Activated CD8-positive, alpha-beta memory T cell treated with anti-CD3 and anti-CD28 coated beads, Interleukin-2, amount 50 U/mL, for 4 hours (primary cell): ENCODE measurements around the gene UBE2E3.
"Not testable (repeated sequence)": the region's sequence is repeated elsewhere in the genome, so short reads cannot be mapped to it uniquely, and the experiment has no call there.

ENCODE experiments used
- DNase-seq: peaks from one replicate; pipeline ENCODE4 v3.0.0-alpha.2; 2020

UBE2E3 gene

GRCh38 chr2:181085734-181086133 is 105.3 kb downstream of the UBE2E3 start:
- DNase-seq = no peak

- not testable (repeated sequence) for DNase-seq
These were observed 111.5 kb downstream of the UBE2E3 start for GRCh38 chr2:181091920-181092319.

- no peak for DNase-seq
These were observed 115.1 kb downstream of the UBE2E3 start for GRCh38 chr2:181095486-181095885.

- no peak for DNase-seq
These were observed 123.3 kb downstream of the UBE2E3 start for GRCh38 chr2:181103659-181104058.

- DNase-seq = no peak
These were observed 124.2 kb downstream of the UBE2E3 start for GRCh38 chr2:181104512-181105115.

- DNase-seq = no peak
These were observed 125.2 kb downstream of the UBE2E3 start for GRCh38 chr2:181105562-181105961.

GRCh38 chr2:181106229-181106628 is 125.8 kb downstream of the UBE2E3 start:
- DNase-seq = no peak

GRCh38 chr2:181106789-181107627 is 126.6 kb downstream of the UBE2E3 start:
- no peak for DNase-seq

GRCh38 chr2:181107628-181107945 is 127.2 kb downstream of the UBE2E3 start:
- DNase-seq = no peak

- DNase-seq = no peak
These were observed 130.7 kb downstream of the UBE2E3 start for GRCh38 chr2:181111059-181111458.

GRCh38 chr2:181112916-181113315 is 132.5 kb downstream of the UBE2E3 start:
- no peak for DNase-seq
